Umbilical cord (tissue), 2 donors: ENCODE results near the gene ICAM4. TPM values are rescaled to one million over a fixed set of nuclear protein-coding genes. Genes with fewer than 3 reads are reported as not detected.
"Not testable (repeated sequence)": the region's sequence is repeated elsewhere in the genome, so short reads cannot be mapped to it uniquely, and the experiment has no call there.

Experiments
- DNase-seq: peaks from one replicate; pipeline ENCODE4 v3.0.0-alpha.2; 2015; ENCODE audit warnings: low spot score
- total RNA-seq: library from RNA; depleted of rRNA; stranded (reverse); fragments of >200 nt; gene quantifications from one replicate; pipeline ENCODE4 v1.2.3, GENCODE V29; 2014; ENCODE audit warnings: low replicate concordance; ENCODE audit not compliant: insufficient read depth

The ICAM4 gene
- total RNA-seq, 1 donor from 2014 or later = 4.1 TPM

DNA sequence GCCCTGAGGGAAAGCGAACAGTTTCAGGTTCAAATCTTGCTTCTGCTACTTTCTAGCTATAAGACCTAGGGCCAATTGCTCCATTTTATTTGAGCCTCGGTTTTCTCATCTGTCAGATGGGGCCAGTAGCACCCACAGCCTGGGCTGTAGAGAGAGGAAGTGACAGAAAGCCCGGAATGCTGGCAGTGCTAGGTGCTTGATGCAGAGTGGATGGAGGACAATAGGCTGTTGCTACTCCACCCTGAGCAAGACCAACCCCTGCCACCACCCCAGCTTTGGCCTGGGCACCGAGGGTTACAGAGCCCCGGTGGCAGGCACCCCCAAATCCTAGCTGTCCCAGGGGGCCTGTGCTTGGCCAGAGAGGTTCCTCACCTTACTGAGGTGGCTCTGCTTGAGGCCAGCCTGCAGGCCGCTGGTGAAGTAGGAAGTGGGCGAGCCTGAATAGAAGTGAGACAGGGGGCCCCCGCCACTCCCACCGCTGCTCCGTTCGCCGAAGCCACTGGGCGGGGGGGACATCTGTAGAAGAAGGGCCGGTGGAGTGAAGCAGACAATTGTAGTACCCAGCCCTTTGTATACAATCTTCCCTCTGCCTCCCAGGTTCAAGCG, 31.2 kb downstream of the ICAM4 start:
- no peak for DNase-seq

DNA sequence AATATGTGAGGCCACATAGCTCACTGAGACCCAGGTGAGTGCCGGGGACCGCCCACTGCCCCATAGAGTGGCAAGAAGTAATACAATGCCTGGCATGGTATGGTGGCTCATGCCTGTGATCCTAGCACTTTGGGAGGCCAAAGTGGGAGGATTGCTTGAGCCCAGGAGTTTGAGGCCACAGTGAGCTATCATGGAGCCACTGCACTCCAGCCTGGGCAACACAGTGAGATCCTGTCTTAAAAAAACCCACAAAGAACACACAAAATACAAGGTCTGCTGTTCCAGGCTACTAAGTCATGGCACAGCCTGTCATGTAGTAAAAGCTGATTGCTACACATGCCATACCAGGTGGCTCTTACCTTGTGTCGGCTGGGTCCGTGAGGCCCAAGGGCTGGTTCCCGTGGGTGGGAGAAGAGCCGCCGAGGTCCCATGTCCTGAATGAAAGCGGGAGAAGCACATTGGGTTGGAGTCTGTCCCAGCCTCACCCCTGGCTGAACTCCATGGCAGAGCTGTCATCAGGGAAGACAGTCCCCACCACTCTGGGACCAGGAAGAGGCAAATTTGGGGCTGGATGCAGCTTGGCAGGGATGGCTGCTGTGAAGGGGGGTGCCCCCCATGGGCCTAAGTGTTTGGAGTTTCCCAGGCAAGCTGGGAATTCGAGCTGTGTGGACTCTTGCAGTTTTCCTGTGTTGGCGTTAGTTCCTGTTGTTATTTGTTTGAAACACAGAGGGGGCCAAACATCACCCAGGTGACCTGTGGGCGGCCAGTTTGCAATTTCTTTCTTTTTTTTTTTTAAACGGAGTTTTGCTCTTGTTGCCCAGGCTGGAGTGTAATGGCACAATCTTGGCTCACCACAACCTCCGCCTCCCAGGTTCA, 32.3 kb downstream of the ICAM4 start:
- DNase-seq = no peak

DNA sequence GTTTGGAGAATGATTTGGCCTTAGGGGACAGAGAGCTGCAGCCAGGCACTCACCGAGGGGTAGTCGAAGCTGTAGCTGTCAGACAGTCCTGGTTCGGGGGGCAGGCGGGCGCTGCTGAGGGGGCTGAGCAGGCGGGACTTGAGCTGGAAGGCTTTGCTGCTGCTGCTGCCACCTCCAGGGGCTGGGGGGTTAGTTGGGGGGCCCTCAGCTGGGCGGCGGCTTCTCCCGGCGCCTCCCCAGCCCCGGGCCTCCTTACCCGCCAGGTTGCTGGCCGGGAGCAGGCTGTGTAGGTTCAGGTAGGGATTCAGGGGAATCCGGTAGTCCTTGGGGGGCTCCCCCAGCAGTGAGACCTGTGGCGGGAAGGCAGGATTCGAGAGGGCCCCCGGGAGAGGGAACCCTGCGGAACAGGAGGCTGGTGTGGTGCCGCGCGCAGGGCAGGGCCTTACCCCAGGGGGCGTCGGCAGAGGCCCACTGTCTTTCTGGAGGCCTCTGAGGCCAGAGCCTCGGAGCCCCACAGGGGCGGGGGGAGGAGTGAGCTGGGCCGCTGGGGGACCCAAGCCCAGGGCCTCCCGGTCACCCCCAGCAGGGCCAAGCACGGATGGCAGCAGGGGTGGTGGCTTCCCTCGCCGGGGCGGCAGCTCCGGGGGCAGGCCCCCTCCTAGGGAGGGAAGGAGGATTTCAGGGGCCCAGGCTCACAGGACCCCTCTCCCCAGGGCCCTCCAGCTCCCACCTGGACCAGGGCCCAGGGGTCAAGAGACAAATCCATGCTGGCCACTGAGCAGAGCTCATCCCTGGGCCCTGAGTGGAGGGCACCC, 34.1 kb downstream of the ICAM4 start:
- no peak for DNase-seq

DNA sequence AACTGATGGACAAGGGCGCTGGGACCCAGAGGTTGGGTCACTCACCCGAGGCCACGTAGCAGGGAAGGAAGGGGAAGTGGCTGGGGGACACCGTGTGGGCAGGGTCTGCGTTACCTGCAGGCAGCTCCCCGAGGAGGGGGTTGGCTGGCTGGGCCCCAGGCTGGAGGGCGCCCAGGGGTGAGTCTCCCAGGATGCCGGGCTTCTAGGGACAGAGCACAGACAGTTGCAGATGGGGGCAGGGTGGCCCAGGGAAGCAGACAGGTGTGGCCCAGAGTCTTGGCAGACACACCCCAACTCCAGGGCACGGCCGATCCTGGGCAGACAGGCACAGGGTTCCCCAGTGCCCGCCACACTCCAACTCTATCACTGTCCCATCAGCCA, 34.7 kb downstream of the ICAM4 start:
- DNase-seq = no peak

DNA sequence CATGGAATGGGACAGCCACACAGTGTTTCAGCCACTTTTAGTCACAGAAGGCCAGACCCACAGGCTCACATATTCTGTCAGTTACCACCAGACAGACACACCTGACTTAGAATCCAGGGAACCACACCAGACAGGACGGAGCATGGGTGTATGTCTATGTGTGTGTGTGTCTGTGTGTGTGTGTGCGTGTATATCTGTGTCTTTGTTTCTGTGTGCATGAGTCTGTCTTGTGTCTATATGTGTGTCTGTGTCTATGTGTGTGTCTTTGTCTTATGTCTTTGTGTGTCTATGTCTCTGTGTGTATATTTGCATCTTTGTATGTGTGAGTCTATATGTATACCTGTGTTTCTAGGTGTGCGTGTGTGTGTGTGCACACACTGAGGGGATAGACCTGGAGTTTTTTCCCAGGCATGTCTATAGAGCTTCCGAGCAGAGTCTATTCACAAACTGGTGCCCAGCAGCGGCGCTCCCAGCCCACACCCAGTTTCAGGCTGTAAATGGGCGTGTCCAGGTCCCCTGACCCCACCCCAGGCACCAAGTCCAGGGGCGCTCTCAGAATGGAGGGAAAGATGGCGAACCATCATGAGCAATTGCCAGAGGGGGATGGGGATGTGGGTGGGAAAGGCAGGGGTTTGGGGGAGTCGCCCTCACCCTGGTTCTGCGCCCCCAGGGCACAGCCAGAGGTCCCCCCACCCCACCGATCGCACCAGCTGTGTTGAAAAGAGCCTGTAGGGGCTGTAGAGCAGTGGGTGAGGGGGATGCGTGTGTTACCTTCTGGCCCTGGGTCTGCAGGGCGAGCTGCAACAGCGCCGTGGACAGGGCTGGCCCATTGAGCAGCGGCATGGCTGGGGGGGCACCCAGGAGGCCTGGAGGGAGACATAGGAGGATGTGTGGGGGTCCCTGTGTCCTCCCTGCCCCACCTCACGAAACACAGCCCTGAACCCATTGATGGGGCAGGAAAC, 35.4 kb downstream of the ICAM4 start:
- no peak for DNase-seq

DNA sequence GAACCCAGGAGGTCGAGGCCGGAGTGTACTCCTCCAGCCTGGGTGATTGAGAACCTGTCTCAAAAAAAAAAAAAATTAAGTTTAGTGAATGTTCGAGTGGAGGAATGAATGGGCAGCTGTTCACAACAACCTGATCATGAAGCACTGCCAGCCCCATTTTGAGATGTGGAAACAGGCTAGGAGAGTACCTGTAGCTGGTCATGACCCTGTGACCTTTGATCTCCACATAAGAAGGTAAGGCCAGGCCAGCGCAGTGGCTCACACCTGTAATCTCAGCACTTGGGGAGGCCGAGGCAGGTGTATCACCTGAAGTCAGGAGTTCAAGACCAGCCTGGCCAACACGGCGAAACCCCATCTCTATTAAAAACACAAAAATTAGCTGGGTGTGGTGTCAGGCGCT, 39.0 kb downstream of the ICAM4 start:
- DNase-seq = no peak

DNA sequence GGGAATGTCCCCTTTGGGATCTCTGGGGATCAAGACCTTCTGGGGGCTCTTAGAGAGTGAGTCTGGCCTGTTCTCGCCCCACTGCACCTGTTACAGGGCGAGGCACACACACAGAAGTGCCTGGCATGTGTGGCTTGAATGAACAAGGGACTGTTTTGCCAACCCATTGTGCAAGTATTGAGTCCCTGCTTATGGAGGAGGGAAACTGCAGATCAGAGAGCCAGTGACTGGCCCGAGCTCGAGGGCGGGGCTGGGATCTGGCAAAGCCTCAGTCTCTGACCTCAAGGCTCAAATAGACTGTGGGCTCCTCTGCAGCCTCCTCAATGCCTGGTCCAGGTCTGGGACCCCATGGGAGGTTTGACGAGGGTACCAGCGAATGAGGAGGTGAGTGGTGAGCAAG, 41.0 kb downstream of the ICAM4 start:
- no peak for DNase-seq

DNA sequence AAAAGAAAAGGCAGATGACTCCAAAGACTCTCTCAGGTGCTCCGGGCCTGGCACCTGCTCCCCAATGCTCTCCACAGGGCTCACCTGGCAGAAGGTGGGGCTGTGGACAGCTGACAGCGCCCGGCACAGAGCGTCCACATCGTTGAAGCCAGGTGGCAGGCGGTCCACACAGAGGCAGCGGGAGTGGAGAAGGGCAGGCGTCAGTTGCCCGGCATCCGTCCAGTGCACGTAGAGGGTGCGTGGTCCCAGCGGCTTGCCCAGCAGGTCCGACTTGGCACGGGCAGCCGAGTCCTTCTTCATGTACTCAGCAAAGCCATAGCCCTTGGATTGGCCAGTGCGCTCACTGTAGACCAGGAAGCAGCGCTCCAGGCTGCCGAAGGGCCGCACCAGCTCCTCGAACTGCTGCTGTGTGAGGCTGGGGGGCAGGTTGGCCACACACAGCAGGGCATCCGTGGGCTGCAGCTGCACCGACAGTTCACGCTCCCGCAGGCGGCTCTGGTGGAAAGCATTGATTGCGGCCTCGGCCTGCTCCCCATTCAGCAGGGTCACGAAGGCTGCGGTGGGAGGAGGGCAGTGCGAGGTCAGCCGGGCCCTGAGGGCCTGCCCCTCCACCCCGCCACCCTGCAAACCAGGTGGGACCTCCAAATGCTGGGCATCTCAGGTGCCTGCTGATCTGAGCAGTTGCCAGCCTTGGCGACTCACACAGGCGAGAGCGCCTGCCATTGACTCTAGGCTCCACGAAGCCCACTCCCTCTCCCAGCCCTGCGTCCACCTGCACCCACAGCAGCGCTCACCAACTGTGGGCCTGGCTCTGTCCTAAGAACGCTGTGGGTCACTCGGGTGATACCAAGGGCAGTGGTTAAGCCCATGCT, 42.0 kb downstream of the ICAM4 start:
- no peak for DNase-seq

DNA sequence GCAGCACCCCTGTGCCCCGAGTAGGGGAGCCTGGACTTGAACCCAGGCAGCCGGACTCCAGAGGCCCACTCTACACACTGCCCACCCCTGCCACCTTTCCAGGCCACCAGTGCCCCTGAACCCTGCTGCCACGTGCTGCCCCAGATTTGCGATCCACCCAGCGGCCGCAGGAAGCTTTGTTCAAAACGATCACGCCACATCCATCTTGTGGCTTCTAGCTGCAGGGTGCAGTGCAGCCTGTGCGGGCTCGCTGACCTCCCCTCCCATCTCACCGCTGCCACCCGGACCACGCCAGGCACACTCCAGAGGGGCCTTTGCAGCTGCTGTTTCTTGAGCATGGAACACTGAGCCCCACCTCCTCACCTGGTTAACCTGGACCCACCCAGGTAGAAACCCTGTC, 42.8 kb downstream of the ICAM4 start:
- DNase-seq = no peak

DNA sequence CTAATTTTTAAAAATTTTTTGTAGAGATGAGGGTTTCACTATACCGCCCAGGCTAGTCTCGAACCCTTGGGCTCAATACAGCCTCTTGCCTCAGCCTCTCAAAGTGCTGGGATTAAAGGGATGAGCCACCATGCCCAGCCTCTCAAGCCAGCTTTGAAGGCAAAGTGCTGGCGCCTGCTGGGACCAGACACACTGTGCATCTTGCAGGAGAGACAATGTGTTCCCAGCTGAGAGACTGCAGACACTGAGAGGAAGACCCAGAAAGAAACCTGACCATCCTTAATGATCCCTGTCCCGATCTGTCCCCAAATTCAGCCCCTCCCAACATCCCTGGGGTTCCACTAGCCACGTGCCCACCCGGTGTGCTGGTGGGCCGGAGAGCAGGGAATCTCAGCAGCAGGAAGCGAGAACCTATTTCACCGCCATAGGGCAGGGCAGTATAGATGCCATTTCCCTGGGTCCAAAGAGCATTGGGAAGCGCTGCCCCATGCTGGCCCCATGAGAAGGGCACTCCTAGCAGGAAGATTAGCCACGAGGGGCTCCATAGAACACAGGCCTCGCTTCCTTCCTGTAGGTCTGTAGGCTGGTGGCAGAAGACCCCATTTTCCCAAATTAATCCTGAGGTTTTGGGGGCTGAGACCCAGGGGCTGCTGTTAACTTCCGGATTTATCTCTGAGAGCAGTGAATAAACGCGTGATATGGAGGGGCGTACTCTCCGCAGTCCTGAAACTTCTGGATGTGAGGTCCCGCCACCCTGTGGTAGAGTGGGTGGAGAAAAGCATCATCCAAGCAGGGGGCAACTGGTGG, 45.6 kb downstream of the ICAM4 start:
- no peak for DNase-seq

DNA sequence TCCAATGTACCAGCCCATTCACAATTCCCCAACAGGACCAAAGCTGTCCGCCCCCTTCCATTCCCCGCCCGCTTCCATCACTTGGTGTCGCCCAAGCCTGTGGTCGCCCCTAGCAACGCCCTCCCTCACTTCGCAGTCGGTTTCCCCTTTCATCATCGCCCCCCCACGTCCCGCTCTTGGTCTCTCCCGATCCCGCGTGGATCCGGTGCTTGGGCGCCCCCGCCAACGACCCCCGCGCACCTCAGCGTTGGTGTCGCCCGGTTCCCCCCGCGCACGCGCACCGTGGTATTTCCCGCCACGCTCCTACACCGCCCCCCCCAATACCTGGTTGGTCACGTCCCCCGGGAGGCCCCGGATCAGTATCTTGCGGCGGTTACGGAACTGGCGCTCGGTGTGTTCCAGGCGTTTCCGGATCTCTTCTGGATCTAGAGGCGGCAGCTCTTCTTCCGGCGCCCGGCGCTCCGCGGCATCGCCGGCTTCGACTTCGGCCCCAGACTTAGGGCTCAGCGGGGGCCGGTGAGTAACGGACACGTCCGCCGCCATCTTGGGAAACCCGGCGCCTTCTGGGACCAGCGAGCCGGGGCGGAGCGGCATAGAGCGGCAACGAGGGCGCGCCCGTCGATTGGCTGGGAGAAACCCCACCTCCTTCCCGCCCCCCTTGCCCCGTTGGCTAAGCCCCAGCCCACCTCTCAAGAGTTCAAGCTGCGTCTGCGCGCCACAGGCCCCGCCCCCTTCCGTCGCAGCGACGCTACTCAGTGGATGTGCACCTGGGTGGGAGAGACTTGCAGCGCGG, 46.4 kb downstream of the ICAM4 start, which contains the start of gene RAVER1:
TSS of gene RAVER1 (minus strand) at position 565 of the 793 bp plus-strand sequence. CDS start at position 543, 22 bp downstream.
- DNase-seq = peak; percentile 99

DNA sequence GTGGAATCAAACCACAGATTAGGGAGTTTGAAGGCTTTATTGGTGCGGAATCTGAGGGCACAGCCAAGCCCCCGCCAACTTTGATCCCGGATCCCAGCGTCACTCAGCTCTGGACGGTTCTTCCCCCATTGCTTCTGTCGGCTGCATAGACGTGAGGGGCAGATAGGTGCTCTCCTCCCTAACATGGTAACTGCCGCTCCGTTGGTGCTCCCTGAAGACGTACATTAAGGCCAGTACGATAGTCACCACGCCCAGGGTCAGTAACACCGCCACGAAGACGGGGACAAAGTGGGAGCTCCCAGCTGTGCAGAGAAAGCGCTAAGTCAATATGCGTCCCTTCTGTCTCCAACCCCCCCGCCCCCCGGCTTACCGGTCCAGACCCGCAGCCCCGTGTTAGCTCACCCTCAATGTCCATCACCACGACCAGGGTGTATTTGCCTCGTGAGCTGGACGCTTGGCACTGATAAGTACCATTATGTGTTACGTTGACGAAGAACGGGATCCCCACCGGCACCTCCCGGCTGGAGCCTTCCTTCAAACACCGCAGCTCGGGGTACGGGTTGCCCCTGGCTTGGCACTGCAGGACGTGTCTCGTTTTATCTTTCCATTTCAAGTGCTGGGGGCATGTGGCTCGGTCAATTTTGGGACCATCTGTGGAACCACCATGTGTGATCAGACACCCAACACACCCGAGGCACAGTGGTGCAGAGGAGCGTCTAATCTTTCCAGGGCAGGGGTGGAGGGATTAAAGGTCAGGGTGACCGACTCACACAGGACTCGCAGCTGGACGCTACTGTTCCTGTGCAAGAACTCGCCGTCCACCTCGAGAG, 47.2 kb downstream of the ICAM4 start:
- DNase-seq = peak; percentile 10

DNA sequence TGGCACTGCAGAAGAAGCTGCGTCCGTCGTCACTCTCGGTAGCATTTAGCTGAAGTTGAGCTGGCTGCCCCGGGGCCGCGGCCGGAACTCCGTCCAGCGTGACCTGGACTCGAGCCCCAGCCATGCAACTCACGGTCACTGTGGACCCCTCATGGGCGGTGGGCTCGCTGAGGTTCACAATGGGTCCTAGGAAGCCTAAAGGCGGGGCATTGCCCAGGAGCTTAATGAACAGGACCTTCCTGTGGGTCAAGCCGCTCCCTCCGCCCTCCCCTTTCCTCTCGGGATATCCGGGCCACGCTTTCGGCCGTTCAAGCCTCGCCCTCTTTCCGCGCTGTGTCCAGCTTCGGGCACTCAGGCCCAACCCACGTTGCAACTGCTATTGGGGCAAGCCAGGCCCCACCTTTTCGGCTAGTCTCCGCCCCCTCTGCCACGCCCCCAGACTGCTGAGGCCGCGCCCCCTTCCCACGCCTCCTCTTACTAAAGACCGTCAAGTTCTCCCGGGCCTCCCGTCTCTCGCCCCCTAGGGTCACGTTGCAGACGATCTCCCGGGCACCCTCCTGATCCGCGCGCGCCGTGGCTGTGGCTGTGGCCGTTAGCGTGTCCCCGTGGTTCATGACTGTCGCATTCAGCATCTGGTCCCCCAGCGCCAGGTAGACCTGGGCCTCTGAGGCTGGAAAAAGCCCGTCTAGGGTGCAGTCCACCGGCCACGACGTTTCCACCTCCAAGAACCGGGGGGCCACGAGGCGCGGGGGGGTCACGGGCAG, 48.0 kb downstream of the ICAM4 start:
- DNase-seq = peak; percentile 97

DNA sequence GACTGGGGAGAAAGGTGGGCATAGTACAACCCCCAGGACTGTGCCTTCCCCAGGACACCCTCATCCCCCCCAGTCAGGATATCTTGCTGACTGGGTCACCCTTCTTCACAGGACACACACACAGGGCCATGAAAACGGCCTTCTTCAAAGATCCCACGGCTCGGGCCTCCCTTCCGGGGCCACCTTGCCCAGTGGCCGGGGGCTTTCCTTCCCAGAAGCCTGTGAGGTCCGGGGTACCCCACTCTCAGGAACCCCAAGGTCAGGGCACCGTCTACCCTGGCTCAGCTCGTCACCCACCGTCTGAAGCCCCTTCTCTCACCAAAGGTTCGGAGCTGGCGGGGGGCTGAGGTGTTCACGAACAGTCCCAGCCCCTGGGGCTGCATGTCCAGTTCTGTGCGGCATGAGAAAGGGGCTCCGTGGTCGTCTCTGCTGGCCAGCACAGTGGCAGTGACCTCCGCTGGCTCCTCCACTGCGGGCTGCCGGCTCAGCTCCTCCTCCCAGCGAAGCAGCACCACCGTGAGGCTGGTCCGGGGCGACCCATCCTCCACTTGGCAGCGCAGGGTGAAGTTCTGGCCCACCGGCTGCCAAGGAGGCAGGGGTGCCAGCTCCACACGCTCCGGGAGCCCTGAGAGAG, 48.7 kb downstream of the ICAM4 start:
- DNase-seq = no peak

DNA sequence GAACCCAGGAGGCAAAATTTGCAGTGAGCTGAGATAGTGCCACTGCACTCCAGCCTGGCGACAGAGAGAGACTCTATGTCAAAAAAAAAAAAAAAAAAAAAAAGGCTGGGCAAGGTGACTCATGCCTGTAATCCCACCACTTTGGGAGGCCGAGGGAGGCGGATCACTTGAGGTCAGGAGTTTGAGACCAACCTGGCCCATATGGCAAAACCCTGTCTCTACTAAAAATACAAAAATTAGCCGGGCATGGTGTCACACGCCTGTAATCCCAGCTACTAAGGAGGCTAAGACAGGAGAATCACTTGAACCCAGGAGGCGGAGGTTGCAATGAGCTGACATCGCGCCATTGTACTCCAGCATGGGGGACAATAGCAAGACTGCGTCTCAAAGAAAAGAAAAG, 50.0 kb downstream of the ICAM4 start:
- DNase-seq = not testable (repeated sequence)
